Tibial nerve (tissue), 4 donors: Measurements from ENCODE around the gene SDF2L1.

Source experiments
- CTCF ChIP-seq, 5 experiments: fragments of 200-600 bp in 3 of 5; fragments of 450-650 bp in 2 of 5; sonication (generic) in 3 of 5; IDR thresholded peaks; one replicate each; pipeline ENCODE4 v1.5.1; 2016 to 2019; ENCODE audit warnings: antibody characterized with exemption in 5 of 5, mild to moderate bottlenecking in 3 of 5, moderate library complexity in 2 of 5
- EP300 ChIP-seq, 2 donors: sonication (generic); formaldehyde crosslinking; IDR thresholded peaks; one replicate each; pipeline ENCODE4 v1.6.1; 2017; ENCODE audit warnings: antibody characterized with exemption in 2 of 2, mild to moderate bottlenecking in 1 of 2
- POLR2A ChIP-seq, 2 donors: fragments of 450-650 bp; IDR thresholded peaks; one replicate each; pipeline ENCODE4 v1.6.1; 2017; ENCODE audit warnings: antibody characterized with exemption in 2 of 2, mild to moderate bottlenecking in 2 of 2, moderate library complexity in 2 of 2

- TF ChIP-seq EP300 (IDR thresholded peaks at IDR 0.05): no peak
- no peak for TF ChIP-seq CTCF (IDR thresholded peaks at IDR 0.05)
- TF ChIP-seq POLR2A (IDR thresholded peaks at IDR 0.05): no peak
Observed at GRCh38 chr22:21687685-21688259, 45.7 kb downstream of the SDF2L1 start.
